ENCODE results near the gene SSB. TPM values are rescaled to one million over a fixed set of nuclear protein-coding genes. Genes with fewer than 3 reads are reported as not detected.

The SSB gene
- total and polyA plus RNA-seq, 2 of the 13 experiments (the other 11 are each of a cell fraction or from before 2014, with no cell fraction given), result 109 to 208 TPM

GRCh38 chr2:169761251-169761969 is 37.3 kb upstream of the SSB start (continued):
- TF ChIP-seq MBNL3 (CRISPR knock-in tag; conservative IDR thresholded peaks at IDR 0.05) (no peak), ZFP36 (IDR thresholded peaks at IDR 0.05; ENCODE audit: borderline replicate concordance, low read depth, low read length, partially characterized antibody) (no peak), PITX1 (CRISPR knock-in tag; IDR thresholded peaks at IDR 0.05) (no peak), FOXJ3 (CRISPR knock-in tag; IDR thresholded peaks at IDR 0.05; ENCODE audit: borderline replicate concordance) (peak; percentile 65; the same call in 1 of the 2 replicates), HIC2 (CRISPR knock-in tag; IDR thresholded peaks at IDR 0.05; ENCODE audit: low read depth) (no peak), CBX1 (IDR thresholded peaks at IDR 0.05; ENCODE audit: low read depth) (no peak), ZMYM2 (CRISPR knock-in tag; IDR thresholded peaks at IDR 0.05) (no peak), ZNF652 (CRISPR knock-in tag; IDR thresholded peaks at IDR 0.05; ENCODE audit: borderline replicate concordance, low read depth) (no peak), ZBTB44 (CRISPR knock-in tag; IDR thresholded peaks at IDR 0.05) (no peak; the same call in 1 of the 2 replicates), IKZF5 (CRISPR knock-in tag; IDR thresholded peaks at IDR 0.05) (no peak; the same call in 1 of the 2 replicates), TP53 (CRISPR knock-in tag; conservative IDR thresholded peaks at IDR 0.05) (no peak), CREB3 (CRISPR knock-in tag; IDR thresholded peaks at IDR 0.05) (no peak), RCOR2 (CRISPR knock-in tag; IDR thresholded peaks at IDR 0.05) (peak; percentile 73; the same call in 1 of the 2 replicates), ZNF367 (CRISPR knock-in tag; IDR thresholded peaks at IDR 0.05; ENCODE audit: borderline replicate concordance) (peak; percentile 88; the same call in 1 of the 2 replicates), KMT2A (CRISPR knock-in tag; IDR thresholded peaks at IDR 0.05) (no peak), CHD4 (IDR thresholded peaks at IDR 0.05; ENCODE audit: borderline replicate concordance, low read length) (no peak), AFF4 (CRISPR knock-in tag; IDR thresholded peaks at IDR 0.05) (no peak)
- TF ChIP-seq, protein P1, sequence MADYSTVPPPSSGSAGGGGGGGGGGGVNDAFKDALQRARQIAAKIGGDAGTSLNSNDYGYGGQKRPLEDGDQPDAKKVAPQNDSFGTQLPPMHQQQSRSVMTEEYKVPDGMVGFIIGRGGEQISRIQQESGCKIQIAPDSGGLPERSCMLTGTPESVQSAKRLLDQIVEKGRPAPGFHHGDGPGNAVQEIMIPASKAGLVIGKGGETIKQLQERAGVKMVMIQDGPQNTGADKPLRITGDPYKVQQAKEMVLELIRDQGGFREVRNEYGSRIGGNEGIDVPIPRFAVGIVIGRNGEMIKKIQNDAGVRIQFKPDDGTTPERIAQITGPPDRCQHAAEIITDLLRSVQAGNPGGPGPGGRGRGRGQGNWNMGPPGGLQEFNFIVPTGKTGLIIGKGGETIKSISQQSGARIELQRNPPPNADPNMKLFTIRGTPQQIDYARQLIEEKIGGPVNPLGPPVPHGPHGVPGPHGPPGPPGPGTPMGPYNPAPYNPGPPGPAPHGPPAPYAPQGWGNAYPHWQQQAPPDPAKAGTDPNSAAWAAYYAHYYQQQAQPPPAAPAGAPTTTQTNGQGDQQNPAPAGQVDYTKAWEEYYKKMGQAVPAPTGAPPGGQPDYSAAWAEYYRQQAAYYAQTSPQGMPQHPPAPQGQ (CRISPR knock-in tag; IDR thresholded peaks at IDR 0.05; ENCODE audit: borderline replicate concordance), result no peak

All from HepG2 (cell line).